Muscle of leg (tissue), 11 donors: Measurements from ENCODE around the gene CEACAM5. TPM values are rescaled to one million over a fixed set of nuclear protein-coding genes. Genes with fewer than 3 reads are reported as not detected.
"Not testable (repeated sequence)": the region's sequence is repeated elsewhere in the genome, so short reads cannot be mapped to it uniquely, and the experiment has no call there.

Experiments
- DNase-seq: peaks from one replicate; pipeline ENCODE4 v3.0.0; 2013
- H3K27ac ChIP-seq: one replicate; pipeline ENCODE4 v1.5.1; 2013; ENCODE audit warnings: mild to moderate bottlenecking, low read length, control low read depth
- H3K27me3 ChIP-seq: one replicate; pipeline ENCODE4 v1.6.1; 2013; ENCODE audit warnings: low read length; ENCODE audit not compliant: control insufficient read depth, insufficient read depth
- H3K36me3 ChIP-seq: one replicate; pipeline ENCODE4 v1.6.1; 2013; ENCODE audit warnings: low read length; ENCODE audit not compliant: control insufficient read depth, insufficient read depth
- H3K4me1 ChIP-seq: one replicate; pipeline ENCODE4 v1.6.1; 2013; ENCODE audit warnings: low read length; ENCODE audit not compliant: control insufficient read depth, insufficient read depth
- H3K4me3 ChIP-seq: one replicate; pipeline ENCODE4 v1.5.1; 2013; ENCODE audit warnings: low read length, control low read depth
- H3K9me3 ChIP-seq: replicated peaks from 2 replicates; pipeline ENCODE4 v1.6.1; 2013; ENCODE audit warnings: low read depth, low read length; ENCODE audit not compliant: control insufficient read depth
- WGBS: methylation state at CpG from one replicate; pipeline ENCODE4 v1.1.5; 2013; ENCODE audit warnings: missing lambda C conversion rate; ENCODE audit not compliant: insufficient coverage; 5-methylcytosine and 5-hydroxymethylcytosine counted together
- polyA plus RNA-seq, 8 donors: library from polyadenylated mRNA; unstranded; fragments of 120-200 nt; gene quantifications; one replicate each; pipeline versions ENCODE4 v1.2.1 to v1.2.3, GENCODE V29; 2013; ENCODE audit warnings: inconsistent platforms in 1 of 8, low replicate concordance in 1 of 8; ENCODE audit not compliant: insufficient read length in 8 of 8, insufficient read depth in 1 of 8
- total RNA-seq: library from RNA; stranded (reverse); fragments of 120-200 nt; gene quantifications from one replicate; pipeline ENCODE4 v1.2.4, GENCODE V29; 2013

CEACAM5 gene
- total and polyA plus RNA-seq, 9 donors, result 0.05 to 2.0 (median 0.44) TPM; not detected in 5

- no peaks in the 10 kb centered on the region for H3K27me3 ChIP-seq
- WGBS, result 53% methylated on average over 2 of the region's 3 CpGs
- H3K9me3 ChIP-seq, result no peaks in the 10 kb centered on the region
- H3K36me3 ChIP-seq, result no peaks in the 10 kb centered on the region
- H3K4me3 ChIP-seq, result no peak overlapping the region
- no peak for DNase-seq
- H3K27ac ChIP-seq, result no peak overlapping the region
- H3K4me1 ChIP-seq, result no peaks in the 10 kb centered on the region
These were observed 30.9 kb downstream of the CEACAM5 start for GRCh38 chr19:41739361-41739760.

DNA sequence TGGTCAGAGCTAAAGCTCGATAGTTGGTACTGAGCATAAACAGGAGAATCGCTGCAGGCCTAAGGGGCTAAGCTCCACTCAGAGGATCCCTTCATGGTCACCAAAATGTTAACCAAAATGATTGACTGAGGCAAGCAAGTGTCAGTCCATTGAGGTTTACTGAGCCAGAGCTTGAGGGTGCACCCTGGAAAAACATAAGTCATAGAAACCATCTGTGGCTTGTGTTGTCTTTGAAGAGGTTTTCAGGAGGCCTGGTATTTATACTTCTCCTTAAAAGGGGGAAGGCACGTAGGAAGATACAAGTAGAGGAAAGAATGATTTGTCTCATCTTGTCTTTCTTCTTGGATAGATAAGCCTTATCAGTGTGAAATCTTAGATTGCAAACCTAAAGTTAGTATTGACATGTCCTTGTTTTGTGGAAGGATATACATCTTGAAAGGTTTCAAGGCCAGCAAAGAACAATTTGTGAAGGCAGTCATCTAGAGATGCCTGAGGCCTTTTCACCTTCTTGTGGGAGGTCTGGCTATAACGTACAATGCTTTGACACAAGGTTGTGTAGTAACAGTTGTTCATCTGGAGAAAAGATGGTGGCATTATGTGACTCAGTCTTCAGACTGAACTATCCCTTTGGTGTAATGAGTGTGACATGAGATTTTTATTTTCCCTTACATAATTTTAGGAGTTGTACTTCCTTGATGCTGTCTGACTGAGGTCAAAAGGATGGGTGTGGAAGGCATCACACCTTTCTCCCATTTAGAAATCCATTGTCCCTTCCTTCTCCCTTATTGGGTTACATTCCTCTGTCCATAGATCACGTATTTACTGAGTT is 32.2 kb downstream of the CEACAM5 start:
- Histone ChIP-seq H3K27ac (no peak overlapping the region), H3K27me3 (peaks cover 3% of the 10 kb centered on the region), H3K9me3 (no peaks in the 10 kb centered on the region), H3K4me3 (no peak overlapping the region), H3K36me3 (no peaks in the 10 kb centered on the region), H3K4me1 (no peaks in the 10 kb centered on the region)
- no peak for DNase-seq
- WGBS, result 87% methylated on average over 2 of the region's 5 CpGs

- Histone ChIP-seq H3K27me3 (peaks cover 5% of the 10 kb centered on the region), H3K36me3 (no peaks in the 10 kb centered on the region), H3K4me1 (no peaks in the 10 kb centered on the region), H3K9me3 (no peaks in the 10 kb centered on the region), H3K4me3 (no peak overlapping the region), H3K27ac (no peak overlapping the region)
- no peak for DNase-seq
- 100% methylated on average over 1 of the region's 2 CpGs for WGBS
These were observed 32.8 kb downstream of the CEACAM5 start for GRCh38 chr19:41741244-41741554.

- no peak for DNase-seq
- no peak overlapping the region for H3K4me3 ChIP-seq
- H3K27me3 ChIP-seq, result peaks cover 7% of the 10 kb centered on the region
- no peaks in the 10 kb centered on the region for H3K9me3 ChIP-seq
- H3K4me1 ChIP-seq, result no peaks in the 10 kb centered on the region
- no peaks in the 10 kb centered on the region for H3K36me3 ChIP-seq
- H3K27ac ChIP-seq, result no peak overlapping the region
- no CpG with 5 or more reads among the region's 4 CpGs for WGBS
These were observed 36.4 kb downstream of the CEACAM5 start for GRCh38 chr19:41744850-41745249.

GRCh38 chr19:41745756-41746155 is 37.3 kb downstream of the CEACAM5 start:
- 93% methylated on average over 2 of the region's 5 CpGs for WGBS
- Histone ChIP-seq H3K36me3 (no peaks in the 10 kb centered on the region), H3K27ac (no peak overlapping the region), H3K4me3 (no peak overlapping the region), H3K27me3 (peaks cover 7% of the 10 kb centered on the region), H3K4me1 (no peaks in the 10 kb centered on the region), H3K9me3 (no peaks in the 10 kb centered on the region)
- DNase-seq, result no peak

DNA sequence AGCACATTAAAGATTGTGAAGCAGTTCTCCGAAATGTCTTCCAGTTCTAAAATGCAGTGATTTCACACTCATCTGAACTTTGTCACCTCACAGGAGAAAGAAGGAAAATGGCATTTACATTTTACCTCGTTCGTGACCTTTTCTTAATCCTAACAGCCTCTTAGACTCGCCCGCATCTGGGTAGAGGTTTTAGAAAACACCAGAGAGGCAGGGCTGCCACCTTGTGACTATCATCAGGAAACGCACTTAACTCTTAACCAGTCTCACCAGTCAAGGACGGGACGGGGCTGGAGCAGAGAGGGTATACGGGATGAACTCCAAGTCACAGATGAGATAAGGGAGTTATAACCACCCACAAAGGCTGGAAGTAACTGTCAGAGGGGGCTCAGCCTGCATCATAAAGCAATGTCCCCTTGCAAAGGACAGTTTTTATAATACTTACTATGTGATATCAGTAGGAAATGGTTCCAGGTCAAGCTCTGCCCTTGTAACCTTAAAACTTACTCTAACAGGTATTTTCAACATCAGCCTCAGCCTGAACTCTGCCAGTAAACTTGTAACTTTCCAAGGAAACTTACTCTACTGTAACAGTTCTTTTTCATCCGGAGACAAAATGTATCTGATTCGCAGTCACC is 38.3 kb downstream of the CEACAM5 start:
- Histone ChIP-seq H3K27ac (no peak overlapping the region), H3K4me1 (no peaks in the 10 kb centered on the region), H3K27me3 (peaks cover 7% of the 10 kb centered on the region), H3K36me3 (no peaks in the 10 kb centered on the region), H3K9me3 (no peaks in the 10 kb centered on the region), H3K4me3 (no peak overlapping the region)
- 64% methylated on average over 3 of the region's 11 CpGs for WGBS
- peak; percentile 5 for DNase-seq

DNA sequence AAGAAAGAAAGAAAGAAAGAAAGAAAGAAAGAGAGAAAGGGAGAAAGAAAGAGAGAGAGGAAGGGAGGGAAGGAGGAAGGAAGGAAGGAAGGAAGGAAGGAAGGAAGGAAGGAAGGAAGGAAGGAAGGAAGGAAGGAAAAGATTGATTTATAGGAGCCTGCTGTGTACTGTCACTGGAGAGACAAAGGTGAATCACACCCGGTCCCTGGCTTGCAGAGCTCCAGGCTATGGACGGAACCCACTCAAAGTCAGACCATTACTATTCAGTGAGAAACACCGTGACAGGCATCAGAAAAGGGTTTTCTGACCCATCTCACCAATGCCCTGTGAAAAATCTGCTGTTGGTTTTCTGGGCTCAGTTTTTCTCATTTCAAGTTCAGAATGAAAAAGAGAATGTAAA is 39.6 kb downstream of the CEACAM5 start:
- WGBS, result 61% methylated on average over 2 of the region's 3 CpGs
- no peak overlapping the region for H3K4me3 ChIP-seq
- H3K27me3 ChIP-seq, result peaks cover 7% of the 10 kb centered on the region
- no peak for DNase-seq
- H3K9me3 ChIP-seq, result no peaks in the 10 kb centered on the region
- H3K36me3 ChIP-seq, result no peaks in the 10 kb centered on the region
- no peaks in the 10 kb centered on the region for H3K4me1 ChIP-seq
- no peak overlapping the region for H3K27ac ChIP-seq

GRCh38 chr19:41750248-41751134 is 42.1 kb downstream of the CEACAM5 start:
- 83% methylated on average over 1 of the region's 10 CpGs for WGBS

GRCh38 chr19:41753159-41753558 is 44.7 kb downstream of the CEACAM5 start:
- H3K4me3 ChIP-seq, result no peak overlapping the region
- no peaks in the 10 kb centered on the region for H3K9me3 ChIP-seq
- H3K36me3 ChIP-seq, result no peaks in the 10 kb centered on the region
- H3K27me3 ChIP-seq, result no peaks in the 10 kb centered on the region
- peak; percentile 3 for DNase-seq
- H3K4me1 ChIP-seq, result no peaks in the 10 kb centered on the region
- WGBS, result 0% methylated on average over 1 of the region's 12 CpGs
- no peak overlapping the region for H3K27ac ChIP-seq

More at GRCh38 chr19:41750248-41751134, 42.1 kb downstream of the CEACAM5 start:
- not testable (repeated sequence) for DNase-seq, H3K9me3 ChIP-seq, H3K36me3 ChIP-seq, H3K4me1 ChIP-seq, H3K27me3 ChIP-seq, H3K27ac ChIP-seq, H3K4me3 ChIP-seq

- Histone ChIP-seq H3K9me3 (no peaks in the 10 kb centered on the region), H3K27ac (no peak overlapping the region), H3K4me1 (no peaks in the 10 kb centered on the region), H3K4me3 (no peak overlapping the region), H3K36me3 (no peaks in the 10 kb centered on the region), H3K27me3 (no peaks in the 10 kb centered on the region)
- peak; percentile 3 for DNase-seq
- WGBS, result 19% methylated on average over 2 of the region's 4 CpGs
These were observed 45.6 kb downstream of the CEACAM5 start for GRCh38 chr19:41753936-41754529.
